HepG2 (cell line): ENCODE measurements around the gene URI1.

ENCODE experiments used
- ETV6 ChIP-seq: sonication (generic); formaldehyde crosslinking; conservative IDR thresholded peaks from 2 replicates; pipeline ENCODE4 v1.4.0; 2020; ENCODE audit warnings: missing genetic modification reagents
- EZH2 ChIP-seq: conservative IDR thresholded peaks from 2 replicates; pipeline ENCODE4 v1.6.1; 2012; ENCODE audit warnings: mild to moderate bottlenecking, low read depth, low read length, moderate library complexity
- GABPB1 ChIP-seq: IDR thresholded peaks from 2 replicates; pipeline ENCODE4 v1.6.1; 2016; ENCODE audit warnings: mild to moderate bottlenecking, missing genetic modification reagents, moderate library complexity, missing compliant biosample characterization
- MYNN ChIP-seq: sonication (generic); formaldehyde crosslinking; IDR thresholded peaks from 2 replicates; pipeline ENCODE4 v1.4.0; 2020; ENCODE audit warnings: mild to moderate bottlenecking, low read depth, missing genetic modification reagents
- SALL1 ChIP-seq: sonication (generic); formaldehyde crosslinking; IDR thresholded peaks from 2 replicates; pipeline ENCODE4 v1.8.0; 2022; ENCODE audit warnings: mild to moderate bottlenecking, missing genetic modification reagents
- TP53 ChIP-seq: sonication (generic); formaldehyde crosslinking; conservative IDR thresholded peaks from 2 replicates; pipeline ENCODE4 v1.4.0; 2020; ENCODE audit warnings: missing genetic modification reagents
- YY1 ChIP-seq: IDR thresholded peaks from 2 replicates; pipeline ENCODE4 v1.6.1; 2011; ENCODE audit warnings: low read length, low read depth, moderate library complexity, mild to moderate bottlenecking; ENCODE audit not compliant: insufficient read depth, insufficient replicate concordance
- ZMYM3 ChIP-seq: sonication (generic); formaldehyde crosslinking; IDR thresholded peaks from 2 replicates; pipeline ENCODE4 v1.5.1; 2020; ENCODE audit warnings: mild to moderate bottlenecking, missing genetic modification reagents
- ZNF12 ChIP-seq: sonication (generic); formaldehyde crosslinking; IDR thresholded peaks from 2 replicates; pipeline ENCODE4 v1.5.0; 2020; ENCODE audit warnings: missing genetic modification reagents
- ZNF24 ChIP-seq: fragments of 450-650 bp; IDR thresholded peaks from 2 replicates; pipeline ENCODE4 v1.6.1; 2017; ENCODE audit warnings: antibody characterized with exemption, mild to moderate bottlenecking
- TF ChIP-seq, protein P1 (sequence below): sonication (generic); formaldehyde crosslinking; IDR thresholded peaks from 2 replicates; pipeline ENCODE4 v1.5.1; 2020; ENCODE audit warnings: mild to moderate bottlenecking, missing genetic modification reagents, moderate library complexity
- TF ChIP-seq, protein P2 (sequence below): sonication (generic); formaldehyde crosslinking; IDR thresholded peaks from 2 replicates; pipeline ENCODE4 v1.5.0; 2020; ENCODE audit warnings: mild to moderate bottlenecking, missing genetic modification reagents, moderate library complexity

DNA sequence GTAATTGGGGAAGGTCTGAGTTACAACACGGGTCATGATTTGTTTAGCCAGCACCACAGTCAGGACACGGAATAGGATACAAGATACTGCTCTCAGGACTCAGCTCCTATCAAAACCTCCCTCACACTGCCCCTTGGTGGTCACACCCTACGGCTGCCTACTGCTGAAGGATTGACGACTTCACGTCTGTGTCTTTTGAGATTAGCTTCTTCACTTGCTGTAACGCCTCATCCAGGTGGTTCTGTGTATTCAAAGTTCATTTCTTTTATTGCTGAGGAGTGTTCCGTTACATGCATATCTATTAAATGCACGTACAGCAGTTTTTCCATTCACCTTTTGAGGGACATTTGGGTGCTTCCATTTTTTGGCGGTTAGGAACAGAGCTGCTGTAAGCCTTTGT lies 46.3 kb downstream of the URI1 start:
- no peak for TF ChIP-seq MYNN (CRISPR knock-in tag)
- TF ChIP-seq ETV6 (CRISPR knock-in tag): no peak
- TF ChIP-seq GABPB1: no peak
- TF ChIP-seq ZNF12: no peak
- no peak for TF ChIP-seq EZH2
- no peak for TF ChIP-seq SALL1
- TF ChIP-seq, protein P1, sequence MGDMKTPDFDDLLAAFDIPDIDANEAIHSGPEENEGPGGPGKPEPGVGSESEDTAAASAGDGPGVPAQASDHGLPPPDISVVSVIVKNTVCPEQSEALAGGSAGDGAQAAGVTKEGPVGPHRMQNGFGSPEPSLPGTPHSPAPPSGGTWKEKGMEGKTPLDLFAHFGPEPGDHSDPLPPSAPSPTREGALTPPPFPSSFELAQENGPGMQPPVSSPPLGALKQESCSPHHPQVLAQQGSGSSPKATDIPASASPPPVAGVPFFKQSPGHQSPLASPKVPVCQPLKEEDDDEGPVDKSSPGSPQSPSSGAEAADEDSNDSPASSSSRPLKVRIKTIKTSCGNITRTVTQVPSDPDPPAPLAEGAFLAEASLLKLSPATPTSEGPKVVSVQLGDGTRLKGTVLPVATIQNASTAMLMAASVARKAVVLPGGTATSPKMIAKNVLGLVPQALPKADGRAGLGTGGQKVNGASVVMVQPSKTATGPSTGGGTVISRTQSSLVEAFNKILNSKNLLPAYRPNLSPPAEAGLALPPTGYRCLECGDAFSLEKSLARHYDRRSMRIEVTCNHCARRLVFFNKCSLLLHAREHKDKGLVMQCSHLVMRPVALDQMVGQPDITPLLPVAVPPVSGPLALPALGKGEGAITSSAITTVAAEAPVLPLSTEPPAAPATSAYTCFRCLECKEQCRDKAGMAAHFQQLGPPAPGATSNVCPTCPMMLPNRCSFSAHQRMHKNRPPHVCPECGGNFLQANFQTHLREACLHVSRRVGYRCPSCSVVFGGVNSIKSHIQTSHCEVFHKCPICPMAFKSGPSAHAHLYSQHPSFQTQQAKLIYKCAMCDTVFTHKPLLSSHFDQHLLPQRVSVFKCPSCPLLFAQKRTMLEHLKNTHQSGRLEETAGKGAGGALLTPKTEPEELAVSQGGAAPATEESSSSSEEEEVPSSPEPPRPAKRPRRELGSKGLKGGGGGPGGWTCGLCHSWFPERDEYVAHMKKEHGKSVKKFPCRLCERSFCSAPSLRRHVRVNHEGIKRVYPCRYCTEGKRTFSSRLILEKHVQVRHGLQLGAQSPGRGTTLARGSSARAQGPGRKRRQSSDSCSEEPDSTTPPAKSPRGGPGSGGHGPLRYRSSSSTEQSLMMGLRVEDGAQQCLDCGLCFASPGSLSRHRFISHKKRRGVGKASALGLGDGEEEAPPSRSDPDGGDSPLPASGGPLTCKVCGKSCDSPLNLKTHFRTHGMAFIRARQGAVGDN (CRISPR knock-in tag): no peak
- TF ChIP-seq, protein P2, sequence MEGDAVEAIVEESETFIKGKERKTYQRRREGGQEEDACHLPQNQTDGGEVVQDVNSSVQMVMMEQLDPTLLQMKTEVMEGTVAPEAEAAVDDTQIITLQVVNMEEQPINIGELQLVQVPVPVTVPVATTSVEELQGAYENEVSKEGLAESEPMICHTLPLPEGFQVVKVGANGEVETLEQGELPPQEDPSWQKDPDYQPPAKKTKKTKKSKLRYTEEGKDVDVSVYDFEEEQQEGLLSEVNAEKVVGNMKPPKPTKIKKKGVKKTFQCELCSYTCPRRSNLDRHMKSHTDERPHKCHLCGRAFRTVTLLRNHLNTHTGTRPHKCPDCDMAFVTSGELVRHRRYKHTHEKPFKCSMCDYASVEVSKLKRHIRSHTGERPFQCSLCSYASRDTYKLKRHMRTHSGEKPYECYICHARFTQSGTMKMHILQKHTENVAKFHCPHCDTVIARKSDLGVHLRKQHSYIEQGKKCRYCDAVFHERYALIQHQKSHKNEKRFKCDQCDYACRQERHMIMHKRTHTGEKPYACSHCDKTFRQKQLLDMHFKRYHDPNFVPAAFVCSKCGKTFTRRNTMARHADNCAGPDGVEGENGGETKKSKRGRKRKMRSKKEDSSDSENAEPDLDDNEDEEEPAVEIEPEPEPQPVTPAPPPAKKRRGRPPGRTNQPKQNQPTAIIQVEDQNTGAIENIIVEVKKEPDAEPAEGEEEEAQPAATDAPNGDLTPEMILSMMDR (CRISPR knock-in tag): peak; percentile 3; the same call in 1 of the 2 replicates
- no peak for TF ChIP-seq YY1
- no peak for TF ChIP-seq ZNF24
- no peak for TF ChIP-seq ZMYM3
- TF ChIP-seq TP53 (CRISPR knock-in tag): no peak
